IPS DF 19.7 (cell line): ENCODE results near the gene ADNP.

Experiments
- DNase-seq: peaks from one replicate; pipeline ENCODE4 v3.0.0-alpha.2; 2013; ENCODE audit warnings: low read depth, low spot score

The ADNP gene

GRCh38 chr20:50850721-50851286, 80.4 kb downstream of the ADNP start:
- no peak for DNase-seq

DNA sequence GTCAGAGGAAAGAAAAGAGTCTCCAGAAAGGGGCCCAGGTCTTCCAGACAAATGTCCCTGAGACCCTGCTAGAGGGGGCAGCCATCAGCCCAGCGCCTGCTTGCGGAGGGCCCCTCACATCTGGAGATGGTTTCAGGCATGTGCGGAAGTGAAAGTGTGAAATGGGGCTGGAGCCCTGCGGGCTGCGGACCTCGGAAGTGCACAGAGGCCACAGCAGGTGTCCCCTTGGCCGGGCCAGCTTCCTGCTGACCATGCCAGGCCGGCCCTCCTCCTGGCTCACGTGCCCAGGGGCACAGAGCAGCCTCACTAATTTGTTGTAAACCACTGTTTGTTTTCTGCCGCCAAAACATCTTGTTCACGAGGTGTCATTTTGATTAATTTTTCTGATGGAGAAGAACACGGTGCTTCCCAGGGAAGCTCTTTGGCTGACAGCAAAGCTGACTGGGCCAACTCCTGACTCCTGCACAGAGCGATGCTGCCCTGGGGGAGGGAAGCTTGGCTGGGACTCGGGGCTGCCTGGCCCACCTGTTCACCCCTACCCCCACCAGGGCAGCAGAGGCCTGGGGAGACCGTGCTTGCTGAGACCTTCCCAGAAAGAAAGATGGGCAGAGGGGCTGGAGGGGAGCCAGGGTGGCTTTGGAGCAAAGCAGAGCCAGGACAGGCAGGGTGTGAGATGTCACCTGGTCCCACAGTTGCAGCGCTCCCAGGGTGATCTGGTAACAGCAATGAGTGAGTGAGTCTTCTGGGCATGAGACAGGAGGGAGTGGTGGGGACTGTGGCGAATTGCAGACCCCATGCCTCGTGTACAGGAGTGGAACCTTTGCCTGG, 82.2 kb downstream of the ADNP start:
- DNase-seq = no peak

GRCh38 chr20:50848341-50848808, 82.9 kb downstream of the ADNP start:
- DNase-seq = no peak

DNA sequence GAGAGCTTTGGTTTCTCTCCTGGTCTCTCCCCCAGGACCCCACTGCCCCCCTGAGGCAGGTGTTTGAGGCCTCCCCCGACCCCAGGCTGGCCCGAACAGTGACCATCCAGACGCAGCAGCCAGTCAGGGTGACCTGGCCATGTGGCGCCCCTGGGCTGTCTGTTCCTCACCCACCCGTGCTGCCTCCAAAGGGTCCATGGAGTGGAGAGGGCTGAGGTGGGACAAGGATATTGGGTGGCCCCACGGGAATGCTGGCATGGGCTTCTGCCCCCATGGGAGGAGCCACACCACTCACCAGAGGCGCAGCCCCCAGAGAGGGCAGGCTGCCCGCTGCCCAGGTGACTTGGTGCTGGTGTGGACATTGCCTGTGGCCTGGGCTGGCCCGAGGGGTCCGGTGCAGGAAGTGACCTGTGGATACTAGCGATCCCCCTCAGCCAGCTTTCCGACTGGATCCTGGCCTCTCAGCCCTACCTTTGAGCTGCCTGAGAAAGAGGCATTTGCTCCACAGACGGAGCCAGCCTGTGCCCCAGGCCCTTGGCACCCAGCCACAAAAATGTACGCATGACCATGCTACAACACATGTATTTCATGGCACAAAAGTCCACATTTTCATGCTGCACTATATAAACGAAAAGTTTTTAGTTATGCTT, 85.5 kb downstream of the ADNP start:
- no peak for DNase-seq

GRCh38 chr20:50844430-50845100, 86.7 kb downstream of the ADNP start:
- DNase-seq = no peak

- no peak for DNase-seq
Measured at GRCh38 chr20:50843331-50844276, 87.6 kb downstream of the ADNP start.

DNA sequence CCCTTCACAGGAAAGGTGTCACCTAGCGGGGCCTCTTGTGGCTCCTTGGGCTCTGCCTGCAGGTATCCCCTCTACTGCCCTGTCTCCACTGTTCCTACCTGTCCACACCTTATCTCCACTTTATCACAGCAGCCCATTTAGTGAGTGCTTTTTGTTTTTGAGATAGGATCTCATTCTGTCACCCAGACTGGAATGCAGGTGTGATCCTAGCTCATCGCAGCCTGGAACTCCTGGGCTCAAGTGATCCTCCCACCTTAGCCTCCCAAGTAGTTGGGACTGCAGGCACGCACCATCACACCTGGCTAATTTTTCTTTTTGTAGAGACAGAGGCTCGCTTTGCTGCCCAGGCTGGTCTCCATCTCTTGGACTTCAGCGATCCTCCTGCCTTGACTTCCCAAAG, 88.4 kb downstream of the ADNP start:
- no peak for DNase-seq
